MCF 10A (cell line): Measurements from ENCODE around the gene PIGR. TPM values are rescaled to one million over a fixed set of nuclear protein-coding genes. Genes with fewer than 3 reads are reported as not detected.

ENCODE experiments used
- BruUV-seq: library from RNA; stranded (reverse); fragments of 400-500 nt; replicated peaks from 2 replicates; lab custom pipeline; 2021; lab: Mats Ljungman, UMichigan
- CTCF ChIA-PET: fragments of 300-600 bp; sonication (Branson Sonifier 250); formaldehyde crosslinking; extraction: SDS; loops from one replicate; lab custom pipeline; 2021; ENCODE audit warnings: antibody characterized with exemption, inconsistent platforms; lab: Yijun Ruan, JAX
- POLR2A ChIA-PET: fragments of 300-600, 350-650 bp; sonication (Branson Sonifier 250); formaldehyde crosslinking; extraction: SDS; loops from one replicate; lab custom pipeline; 2020; ENCODE audit warnings: antibody characterized with exemption, inconsistent platforms; lab: Yijun Ruan, JAX
- DNase-seq: peaks from one replicate; pipeline ENCODE4 v3.0.0-alpha.2; 2018; ENCODE audit not compliant: unreplicated experiment
- H3K27ac Mint-ChIP-seq: one replicate; pipeline ENCODE4 v1.8.0; 2022; ENCODE audit warnings: mild to moderate bottlenecking, low read depth, mixed read lengths; ENCODE audit not compliant: unreplicated experiment
- H3K27me3 Mint-ChIP-seq: one replicate; pipeline ENCODE4 v1.8.0; 2022; ENCODE audit warnings: mixed read lengths; ENCODE audit not compliant: insufficient read depth, unreplicated experiment
- H3K36me3 Mint-ChIP-seq: one replicate; pipeline ENCODE4 v1.8.0; 2022; ENCODE audit warnings: mild to moderate bottlenecking, moderate library complexity, mixed read lengths; ENCODE audit not compliant: insufficient read depth, unreplicated experiment
- H3K4me1 Mint-ChIP-seq: one replicate; pipeline ENCODE4 v1.8.0; 2022; ENCODE audit warnings: mixed read lengths; ENCODE audit not compliant: insufficient read depth, unreplicated experiment
- H3K4me3 Mint-ChIP-seq: one replicate; pipeline ENCODE4 v1.8.0; 2022; ENCODE audit warnings: mild to moderate bottlenecking, moderate library complexity, mixed read lengths; ENCODE audit not compliant: unreplicated experiment
- H3K9me3 Mint-ChIP-seq: one replicate; pipeline ENCODE4 v1.8.0; 2022; ENCODE audit warnings: mixed read lengths; ENCODE audit not compliant: unreplicated experiment
- intact Hi-C: fragments of 100-400 bp; cut with micrococcal nuclease; formaldehyde crosslinking; loops from 2 replicates; pipeline ENCODE4 v1.14.1; 2022
- total RNA-seq: library from RNA; stranded (reverse); gene quantifications from 2 replicates; pipeline ENCODE4 v1.2.3, GENCODE V29; 2022
- TF ChIP-seq, protein P1 (sequence below): fragments of 200-600 bp; IDR thresholded peaks from one replicate; pipeline ENCODE4 v1.8.0; 2022; ENCODE audit warnings: antibody characterized with exemption, mild to moderate bottlenecking; ENCODE audit not compliant: unreplicated experiment

PIGR gene
- total RNA-seq, 1 experiment from 2014 or later, result not detected

DNA sequence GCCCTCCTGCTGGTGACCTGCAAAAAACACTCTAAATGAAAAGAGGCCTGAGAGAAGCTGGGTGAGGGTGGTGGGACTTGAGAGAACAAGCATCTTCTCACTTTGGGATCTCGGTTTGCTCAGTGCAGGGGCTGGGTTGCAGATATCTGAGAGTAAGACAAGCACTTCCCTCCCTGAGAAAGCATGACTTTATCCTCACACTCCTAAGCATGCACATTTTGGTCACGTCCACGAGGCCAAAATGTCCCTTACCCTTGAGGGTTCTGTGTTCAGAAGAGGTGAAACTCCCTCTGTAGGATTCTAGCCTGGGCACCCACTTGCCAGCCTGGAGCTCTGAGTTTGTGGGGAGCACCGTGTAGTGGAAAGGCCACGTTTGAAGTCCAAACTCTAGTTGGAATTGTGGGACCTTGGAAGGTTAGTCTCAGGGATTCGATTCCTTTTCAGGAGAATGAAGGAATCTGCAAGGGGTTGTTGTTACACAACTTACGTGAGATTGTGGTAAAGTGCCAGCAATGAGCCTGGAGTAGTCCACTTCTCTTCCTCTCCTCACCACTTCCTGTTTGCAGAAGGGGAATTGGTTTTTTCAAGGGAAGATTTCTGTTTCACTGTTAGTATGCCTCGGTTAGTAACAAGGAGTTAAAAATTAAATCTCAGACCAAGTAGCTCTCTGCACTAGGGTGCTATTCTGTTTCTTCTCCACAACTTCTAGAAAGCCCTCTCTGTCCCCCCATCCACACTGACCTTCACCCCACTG is 21.0 kb upstream of the PIGR start:
- intact Hi-C loops, result no loop called here
- H3K4me3 Mint-ChIP-seq, result no peak overlapping the region
- POLR2A ChIA-PET, result interaction anchor here (0.7 kb wide), 1 partner anchor 345 kb away, joined by 3 read pairs; no protein-coding TSS in a partner anchor

DNA sequence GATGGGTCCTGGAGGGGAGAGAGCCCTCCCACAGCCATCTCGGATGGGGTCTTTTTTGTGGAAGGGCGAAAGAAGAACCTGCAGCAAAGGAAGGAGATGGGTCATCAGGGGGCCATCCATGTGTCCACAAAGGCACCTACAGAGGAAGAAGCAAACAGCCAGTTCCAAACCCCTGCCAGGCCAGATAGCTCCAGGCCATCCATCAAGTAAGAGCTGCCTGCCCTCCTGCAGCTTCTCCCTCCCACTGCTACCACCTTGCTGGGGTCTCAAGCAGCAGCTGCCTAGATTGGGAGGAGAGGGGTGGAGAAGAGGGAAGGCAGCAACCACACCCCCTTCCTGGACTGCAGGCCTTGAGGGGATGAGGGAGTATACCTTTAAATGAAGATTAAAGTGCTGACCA is 19.5 kb upstream of the PIGR start:
- ChIA-PET POLR2A (interaction anchor here (0.9 kb wide), 1 partner anchor 13 kb away, joined by 3 read pairs; no protein-coding TSS in a partner anchor), CTCF (interaction anchor here (0.6 to 10.0 kb wide), 8 partner anchors 16 to 358 kb away, joined by 3 to 161 read pairs (median 3); no protein-coding TSS in a partner anchor)
- H3K27me3 Mint-ChIP-seq, result peaks cover 14% of the 10 kb centered on the region
- no peak for DNase-seq
- TF ChIP-seq, protein P1, sequence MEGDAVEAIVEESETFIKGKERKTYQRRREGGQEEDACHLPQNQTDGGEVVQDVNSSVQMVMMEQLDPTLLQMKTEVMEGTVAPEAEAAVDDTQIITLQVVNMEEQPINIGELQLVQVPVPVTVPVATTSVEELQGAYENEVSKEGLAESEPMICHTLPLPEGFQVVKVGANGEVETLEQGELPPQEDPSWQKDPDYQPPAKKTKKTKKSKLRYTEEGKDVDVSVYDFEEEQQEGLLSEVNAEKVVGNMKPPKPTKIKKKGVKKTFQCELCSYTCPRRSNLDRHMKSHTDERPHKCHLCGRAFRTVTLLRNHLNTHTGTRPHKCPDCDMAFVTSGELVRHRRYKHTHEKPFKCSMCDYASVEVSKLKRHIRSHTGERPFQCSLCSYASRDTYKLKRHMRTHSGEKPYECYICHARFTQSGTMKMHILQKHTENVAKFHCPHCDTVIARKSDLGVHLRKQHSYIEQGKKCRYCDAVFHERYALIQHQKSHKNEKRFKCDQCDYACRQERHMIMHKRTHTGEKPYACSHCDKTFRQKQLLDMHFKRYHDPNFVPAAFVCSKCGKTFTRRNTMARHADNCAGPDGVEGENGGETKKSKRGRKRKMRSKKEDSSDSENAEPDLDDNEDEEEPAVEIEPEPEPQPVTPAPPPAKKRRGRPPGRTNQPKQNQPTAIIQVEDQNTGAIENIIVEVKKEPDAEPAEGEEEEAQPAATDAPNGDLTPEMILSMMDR, result no peak
- no peaks in the 10 kb centered on the region for H3K9me3 Mint-ChIP-seq
- no peaks in the 10 kb centered on the region for H3K36me3 Mint-ChIP-seq
- H3K4me3 Mint-ChIP-seq, result no peak overlapping the region
- BruUV-seq, result no TSS peak
- H3K27ac Mint-ChIP-seq, result no peak overlapping the region
- intact Hi-C loops, result no loop called here
- H3K4me1 Mint-ChIP-seq, result peaks cover 26% of the 10 kb centered on the region

More for the DNA sequence above, 21.0 kb upstream of the PIGR start:
- Mint-ChIP-seq H3K4me1 (peaks cover 11% of the 10 kb centered on the region), H3K27me3 (peaks cover 27% of the 10 kb centered on the region), H3K9me3 (no peaks in the 10 kb centered on the region), H3K27ac (no peak overlapping the region), H3K36me3 (no peaks in the 10 kb centered on the region)
- BruUV-seq, result no TSS peak
- peak; percentile 53 for DNase-seq
- CTCF ChIA-PET, result interaction anchor here (0.5 to 10.0 kb wide), 10 partner anchors 9 to 477 kb away, joined by 3 to 161 read pairs (median 4); no protein-coding TSS in a partner anchor
- TF ChIP-seq, protein P1, result no peak

DNA sequence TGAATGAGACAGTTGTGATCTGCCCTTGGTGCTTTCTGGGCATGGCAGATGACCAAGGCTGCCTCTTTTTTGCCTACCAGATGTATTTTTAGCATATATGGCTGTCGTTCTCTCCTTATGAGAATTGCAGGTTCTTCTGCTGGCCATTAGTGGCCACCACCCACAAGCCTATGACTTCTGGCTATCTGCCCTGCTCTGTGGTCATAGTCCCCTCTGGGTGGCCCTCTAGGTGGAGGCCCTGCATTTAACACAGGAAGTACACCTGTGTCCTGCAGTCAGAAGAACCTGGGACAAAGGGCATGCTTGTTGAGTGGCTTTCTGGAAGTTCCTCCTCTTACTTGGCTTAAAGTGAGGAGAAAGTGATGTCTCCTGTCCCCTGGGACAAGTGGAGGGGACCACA is 17.5 kb upstream of the PIGR start:
- Mint-ChIP-seq H3K36me3 (no peaks in the 10 kb centered on the region), H3K27me3 (no peaks in the 10 kb centered on the region), H3K27ac (no peak overlapping the region), H3K4me1 (peaks cover 27% of the 10 kb centered on the region), H3K4me3 (no peak overlapping the region), H3K9me3 (no peaks in the 10 kb centered on the region)
- TF ChIP-seq, protein P1, result no peak
- ChIA-PET POLR2A (interaction anchor here (1.1 to 3.7 kb wide), 3 partner anchors 8 to 352 kb away, joined by 4 to 29 read pairs (median 7); partner anchors contain the start of genes DYRK3 and FCAMR), CTCF (interaction anchor here (2.0 to 9.4 kb wide), 4 partner anchors 8 to 237 kb away, joined by 6 to 75 read pairs (median 22); partner anchors contain the start of gene FCAMR)
- BruUV-seq, result no TSS peak
- no peak for DNase-seq
- intact Hi-C loops, result no loop called here

DNA sequence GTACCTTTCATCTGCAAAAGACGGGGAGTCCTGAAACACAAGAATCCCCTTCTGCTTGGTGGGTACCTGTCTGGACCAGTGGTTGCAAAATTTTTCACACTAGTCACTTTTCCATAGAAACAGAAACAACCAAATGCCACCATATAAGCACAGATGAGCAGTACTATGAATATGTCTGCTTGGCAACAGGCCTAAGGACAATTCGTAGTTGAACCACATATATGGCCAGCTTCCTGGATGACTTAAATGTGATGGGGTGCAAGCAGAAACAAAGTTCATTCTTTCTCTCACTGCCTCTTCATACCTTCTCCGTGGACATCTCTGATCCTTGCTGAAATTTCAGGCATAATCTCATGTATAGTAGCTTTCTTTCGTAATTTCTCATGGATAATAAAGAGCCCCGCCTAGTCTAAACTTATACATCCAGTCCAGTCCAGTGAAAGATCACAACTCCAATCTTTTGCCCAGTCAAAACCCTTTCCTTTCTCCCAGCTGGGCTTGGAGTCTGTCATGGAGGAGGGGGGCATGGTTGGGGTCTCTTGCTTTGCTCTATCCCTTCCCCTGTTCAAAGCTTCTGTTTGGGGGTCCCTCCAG is 16.9 kb upstream of the PIGR start:
- no peaks in the 10 kb centered on the region for H3K27me3 Mint-ChIP-seq
- no peak overlapping the region for H3K4me3 Mint-ChIP-seq
- H3K9me3 Mint-ChIP-seq, result no peaks in the 10 kb centered on the region
- no TSS peak for BruUV-seq
- CTCF ChIA-PET, result interaction anchor here (0.6 to 9.4 kb wide), 9 partner anchors 9 to 485 kb away, joined by 3 to 75 read pairs (median 6); partner anchors contain the start of gene FCAMR
- peaks cover 27% of the 10 kb centered on the region for H3K4me1 Mint-ChIP-seq
- no peak overlapping the region for H3K27ac Mint-ChIP-seq
- intact Hi-C loops, result no loop called here
- no peak for DNase-seq
- TF ChIP-seq, protein P1, result no peak
- POLR2A ChIA-PET, result interaction anchor here (0.7 to 3.7 kb wide), 6 partner anchors 9 to 352 kb away, joined by 3 to 29 read pairs (median 4); partner anchors contain the start of genes C1orf116, DYRK3 and FCAMR
- no peaks in the 10 kb centered on the region for H3K36me3 Mint-ChIP-seq
